HepG2 (cell line): ENCODE results near the gene PHF13. TPM values are rescaled to one million over a fixed set of nuclear protein-coding genes. Genes with fewer than 3 reads are reported as not detected.

Source experiments
- AHR ChIP-seq: IDR thresholded peaks from 2 replicates; pipeline ENCODE4 v1.6.1; 2018; ENCODE audit warnings: missing genetic modification reagents, missing compliant biosample characterization
- DMAP1 ChIP-seq: IDR thresholded peaks from 2 replicates; pipeline ENCODE4 v1.6.1; 2016
- DNMT3B ChIP-seq: conservative IDR thresholded peaks from 2 replicates; pipeline ENCODE4 v1.6.1; 2016; ENCODE audit warnings: missing biosample characterization, control low read depth
- EHMT2 ChIP-seq: fragments of 200-600 bp; sonication (generic); IDR thresholded peaks from 2 replicates; pipeline ENCODE4 v1.7.0; 2017; ENCODE audit warnings: antibody characterized with exemption, low read depth, low read length, borderline replicate concordance
- MXD4 ChIP-seq: IDR thresholded peaks from 2 replicates; pipeline ENCODE4 v1.6.1; 2016; ENCODE audit warnings: mild to moderate bottlenecking, missing biosample characterization, missing genetic modification reagents
- NFKBIZ ChIP-seq: IDR thresholded peaks from 2 replicates; pipeline ENCODE4 v1.6.1; 2018; ENCODE audit warnings: missing genetic modification reagents, missing compliant biosample characterization
- NFYB ChIP-seq: sonication (generic); formaldehyde crosslinking; IDR thresholded peaks from 2 replicates; pipeline ENCODE4 v1.4.0; 2020; ENCODE audit warnings: missing genetic modification reagents
- PHF5A ChIP-seq: IDR thresholded peaks from one replicate; pipeline ENCODE4 v1.6.1; 2018; ENCODE audit warnings: low read depth, missing genetic modification reagents; ENCODE audit not compliant: unreplicated experiment
- RELA ChIP-seq: sonication (generic); formaldehyde crosslinking; IDR thresholded peaks from 2 replicates; pipeline ENCODE4 v1.4.0; 2020; ENCODE audit warnings: missing genetic modification reagents
- SMAD9 ChIP-seq: sonication (generic); formaldehyde crosslinking; IDR thresholded peaks from 2 replicates; pipeline ENCODE4 v1.5.1; 2020; ENCODE audit warnings: mild to moderate bottlenecking, missing genetic modification reagents
- ZFP36 ChIP-seq: fragments of 150-350 bp; IDR thresholded peaks from 2 replicates; pipeline ENCODE4 v1.6.1; 2018; ENCODE audit warnings: borderline replicate concordance, low read length, low read depth; ENCODE audit not compliant: partially characterized antibody
- ZNF143 ChIP-seq: sonication (generic); formaldehyde crosslinking; IDR thresholded peaks from 2 replicates; pipeline ENCODE4 v1.4.0; 2020; ENCODE audit warnings: missing genetic modification reagents
- ZNF615 ChIP-seq: sonication (generic); formaldehyde crosslinking; IDR thresholded peaks from 2 replicates; pipeline ENCODE4 v1.5.0; 2020; ENCODE audit warnings: mild to moderate bottlenecking, missing genetic modification reagents, borderline replicate concordance
- ZNF775 ChIP-seq: sonication (generic); formaldehyde crosslinking; IDR thresholded peaks from 2 replicates; pipeline ENCODE4 v1.4.0; 2020; ENCODE audit warnings: missing genetic modification reagents, mild to moderate bottlenecking, moderate library complexity, borderline replicate concordance
- ZSCAN12 ChIP-seq: sonication (generic); formaldehyde crosslinking; IDR thresholded peaks from 2 replicates; pipeline ENCODE4 v1.9.0; 2021; ENCODE audit warnings: mild to moderate bottlenecking, missing genetic modification reagents
- ZSCAN20 ChIP-seq: sonication (generic); formaldehyde crosslinking; IDR thresholded peaks from 2 replicates; pipeline ENCODE4 v1.4.0; 2020; ENCODE audit warnings: missing genetic modification reagents, mild to moderate bottlenecking, borderline replicate concordance
- polyA plus RNA-seq, 8 experiments: library from polyadenylated mRNA; depleted of rRNA in 3 of 8; stranded (reverse) in 7 of 8; unstranded in 1 of 8; fragments of >200 nt; fragmentation: Illumina TruSeq in 4 of 8; extraction: Trizol in 4 of 8; gene quantifications; 2 replicates each; pipeline versions ENCODE4 v1.2.1 to v1.2.3, GENCODE V29; 2011 to 2016; ENCODE audit warnings: low read depth in 4 of 8, missing spikeins in 1 of 8, mixed read lengths in 1 of 8; ENCODE audit not compliant: insufficient read depth in 1 of 8
- total RNA-seq, 5 experiments: library from RNA; depleted of rRNA; stranded (reverse); fragments of >200 nt; fragmentation: Illumina TruSeq; extraction: Trizol; gene quantifications; 2 replicates each; pipeline ENCODE4 v1.2.3, GENCODE V29; 2016; ENCODE audit warnings: low read depth in 1 of 5
- TF ChIP-seq, protein P1 (sequence below): sonication (generic); formaldehyde crosslinking; conservative IDR thresholded peaks from 2 replicates; pipeline ENCODE4 v1.8.0; 2022; ENCODE audit warnings: missing genetic modification reagents
- TF ChIP-seq, protein P2 (sequence below): sonication (generic); formaldehyde crosslinking; IDR thresholded peaks from 2 replicates; pipeline ENCODE4 v1.8.1; 2023; ENCODE audit warnings: mild to moderate bottlenecking, missing genetic modification reagents
- TF ChIP-seq, protein P3 (sequence below): sonication (generic); formaldehyde crosslinking; IDR thresholded peaks from 2 replicates; pipeline ENCODE4 v1.4.0; 2020; ENCODE audit warnings: missing genetic modification reagents
- TF ChIP-seq, protein P4 (sequence below): IDR thresholded peaks from 2 replicates; pipeline ENCODE4 v1.6.1; 2012; ENCODE audit warnings: low read length, improper control_type of control experiment
- TF ChIP-seq, protein P5 (sequence below): sonication (generic); formaldehyde crosslinking; IDR thresholded peaks from 2 replicates; pipeline ENCODE4 v1.5.0; 2020; ENCODE audit warnings: mild to moderate bottlenecking, missing genetic modification reagents

The PHF13 gene
- total and polyA plus RNA-seq, 2 of the 13 experiments (the other 11 are each of a cell fraction or from before 2014, with no cell fraction given) = 4.7 to 7.4 TPM

DNA sequence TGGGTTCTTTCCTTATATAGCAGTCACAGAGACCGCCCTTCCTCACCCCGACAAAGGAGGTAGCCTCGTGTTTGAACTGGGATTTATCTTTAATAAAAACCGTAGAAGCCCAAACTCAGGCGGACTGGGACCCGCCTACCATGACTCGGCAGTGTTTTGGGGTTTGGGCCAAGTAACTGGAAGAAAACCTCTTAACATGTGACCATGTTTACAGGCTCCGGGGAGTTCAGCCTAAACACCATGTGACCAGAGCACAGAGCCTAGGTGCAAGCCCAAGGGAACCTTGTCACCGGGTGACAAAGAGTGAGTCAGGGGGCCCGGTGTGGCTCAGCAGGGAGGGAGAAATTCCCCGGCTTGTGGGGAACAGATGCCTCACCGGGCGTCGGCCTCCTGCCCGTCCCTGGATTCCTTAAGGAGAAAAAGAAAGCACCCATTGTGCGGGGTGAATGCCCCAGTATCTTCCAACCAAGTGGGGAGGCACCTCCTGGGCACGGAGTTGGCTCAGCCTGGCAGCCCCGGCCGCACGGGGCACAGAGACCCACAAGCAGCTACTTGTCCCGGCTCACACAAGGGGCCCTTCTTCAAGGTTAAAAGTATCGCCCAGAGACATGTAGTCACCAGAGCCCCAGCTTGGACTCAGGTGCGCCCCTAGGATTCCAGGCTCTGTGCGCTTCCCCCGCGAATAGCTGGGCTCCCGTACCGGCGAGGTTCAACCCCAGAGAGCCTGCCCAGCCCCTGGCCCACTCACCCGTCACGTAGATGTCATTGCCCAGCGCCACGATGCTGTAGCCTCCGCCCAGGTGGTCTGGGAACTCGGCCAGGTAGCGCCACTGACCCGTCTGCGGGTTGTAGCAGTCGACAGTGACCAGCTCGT, 12.2 kb upstream of the PHF13 start (continued):
- TF ChIP-seq, protein P1, sequence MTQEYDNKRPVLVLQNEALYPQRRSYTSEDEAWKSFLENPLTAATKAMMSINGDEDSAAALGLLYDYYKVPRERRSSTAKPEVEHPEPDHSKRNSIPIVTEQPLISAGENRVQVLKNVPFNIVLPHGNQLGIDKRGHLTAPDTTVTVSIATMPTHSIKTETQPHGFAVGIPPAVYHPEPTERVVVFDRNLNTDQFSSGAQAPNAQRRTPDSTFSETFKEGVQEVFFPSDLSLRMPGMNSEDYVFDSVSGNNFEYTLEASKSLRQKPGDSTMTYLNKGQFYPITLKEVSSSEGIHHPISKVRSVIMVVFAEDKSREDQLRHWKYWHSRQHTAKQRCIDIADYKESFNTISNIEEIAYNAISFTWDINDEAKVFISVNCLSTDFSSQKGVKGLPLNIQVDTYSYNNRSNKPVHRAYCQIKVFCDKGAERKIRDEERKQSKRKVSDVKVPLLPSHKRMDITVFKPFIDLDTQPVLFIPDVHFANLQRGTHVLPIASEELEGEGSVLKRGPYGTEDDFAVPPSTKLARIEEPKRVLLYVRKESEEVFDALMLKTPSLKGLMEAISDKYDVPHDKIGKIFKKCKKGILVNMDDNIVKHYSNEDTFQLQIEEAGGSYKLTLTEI (CRISPR knock-in tag) = no peak
- TF ChIP-seq SMAD9 (CRISPR knock-in tag) = no peak
- TF ChIP-seq ZNF615 = no peak
- TF ChIP-seq, protein P2, sequence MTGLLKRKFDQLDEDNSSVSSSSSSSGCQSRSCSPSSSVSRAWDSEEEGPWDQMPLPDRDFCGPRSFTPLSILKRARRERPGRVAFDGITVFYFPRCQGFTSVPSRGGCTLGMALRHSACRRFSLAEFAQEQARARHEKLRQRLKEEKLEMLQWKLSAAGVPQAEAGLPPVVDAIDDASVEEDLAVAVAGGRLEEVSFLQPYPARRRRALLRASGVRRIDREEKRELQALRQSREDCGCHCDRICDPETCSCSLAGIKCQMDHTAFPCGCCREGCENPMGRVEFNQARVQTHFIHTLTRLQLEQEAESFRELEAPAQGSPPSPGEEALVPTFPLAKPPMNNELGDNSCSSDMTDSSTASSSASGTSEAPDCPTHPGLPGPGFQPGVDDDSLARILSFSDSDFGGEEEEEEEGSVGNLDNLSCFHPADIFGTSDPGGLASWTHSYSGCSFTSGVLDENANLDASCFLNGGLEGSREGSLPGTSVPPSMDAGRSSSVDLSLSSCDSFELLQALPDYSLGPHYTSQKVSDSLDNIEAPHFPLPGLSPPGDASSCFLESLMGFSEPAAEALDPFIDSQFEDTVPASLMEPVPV (CRISPR knock-in tag) = no peak
- no peak; the same call in 1 of the 2 replicates for TF ChIP-seq DMAP1
- TF ChIP-seq RELA (CRISPR knock-in tag) = no peak
- no peak for TF ChIP-seq ZSCAN20
- no peak for TF ChIP-seq EHMT2
- TF ChIP-seq ZFP36 = no peak
- TF ChIP-seq, protein P3, sequence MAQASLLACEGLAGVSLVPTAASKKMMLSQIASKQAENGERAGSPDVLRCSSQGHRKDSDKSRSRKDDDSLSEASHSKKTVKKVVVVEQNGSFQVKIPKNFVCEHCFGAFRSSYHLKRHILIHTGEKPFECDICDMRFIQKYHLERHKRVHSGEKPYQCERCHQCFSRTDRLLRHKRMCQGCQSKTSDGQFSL (CRISPR knock-in tag) = no peak
- TF ChIP-seq NFKBIZ (CRISPR knock-in tag) = no peak
- no peak for TF ChIP-seq ZSCAN12 (CRISPR knock-in tag)
- TF ChIP-seq NFYB = no peak
- TF ChIP-seq PHF5A (CRISPR knock-in tag) = no peak
- TF ChIP-seq, protein P4, sequence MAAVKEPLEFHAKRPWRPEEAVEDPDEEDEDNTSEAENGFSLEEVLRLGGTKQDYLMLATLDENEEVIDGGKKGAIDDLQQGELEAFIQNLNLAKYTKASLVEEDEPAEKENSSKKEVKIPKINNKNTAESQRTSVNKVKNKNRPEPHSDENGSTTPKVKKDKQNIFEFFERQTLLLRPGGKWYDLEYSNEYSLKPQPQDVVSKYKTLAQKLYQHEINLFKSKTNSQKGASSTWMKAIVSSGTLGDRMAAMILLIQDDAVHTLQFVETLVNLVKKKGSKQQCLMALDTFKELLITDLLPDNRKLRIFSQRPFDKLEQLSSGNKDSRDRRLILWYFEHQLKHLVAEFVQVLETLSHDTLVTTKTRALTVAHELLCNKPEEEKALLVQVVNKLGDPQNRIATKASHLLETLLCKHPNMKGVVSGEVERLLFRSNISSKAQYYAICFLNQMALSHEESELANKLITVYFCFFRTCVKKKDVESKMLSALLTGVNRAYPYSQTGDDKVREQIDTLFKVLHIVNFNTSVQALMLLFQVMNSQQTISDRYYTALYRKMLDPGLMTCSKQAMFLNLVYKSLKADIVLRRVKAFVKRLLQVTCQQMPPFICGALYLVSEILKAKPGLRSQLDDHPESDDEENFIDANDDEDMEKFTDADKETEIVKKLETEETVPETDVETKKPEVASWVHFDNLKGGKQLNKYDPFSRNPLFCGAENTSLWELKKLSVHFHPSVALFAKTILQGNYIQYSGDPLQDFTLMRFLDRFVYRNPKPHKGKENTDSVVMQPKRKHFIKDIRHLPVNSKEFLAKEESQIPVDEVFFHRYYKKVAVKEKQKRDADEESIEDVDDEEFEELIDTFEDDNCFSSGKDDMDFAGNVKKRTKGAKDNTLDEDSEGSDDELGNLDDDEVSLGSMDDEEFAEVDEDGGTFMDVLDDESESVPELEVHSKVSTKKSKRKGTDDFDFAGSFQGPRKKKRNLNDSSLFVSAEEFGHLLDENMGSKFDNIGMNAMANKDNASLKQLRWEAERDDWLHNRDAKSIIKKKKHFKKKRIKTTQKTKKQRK = no peak
- TF ChIP-seq ZNF775 (CRISPR knock-in tag) = no peak
- TF ChIP-seq AHR (CRISPR knock-in tag) = no peak
- TF ChIP-seq, protein P5, sequence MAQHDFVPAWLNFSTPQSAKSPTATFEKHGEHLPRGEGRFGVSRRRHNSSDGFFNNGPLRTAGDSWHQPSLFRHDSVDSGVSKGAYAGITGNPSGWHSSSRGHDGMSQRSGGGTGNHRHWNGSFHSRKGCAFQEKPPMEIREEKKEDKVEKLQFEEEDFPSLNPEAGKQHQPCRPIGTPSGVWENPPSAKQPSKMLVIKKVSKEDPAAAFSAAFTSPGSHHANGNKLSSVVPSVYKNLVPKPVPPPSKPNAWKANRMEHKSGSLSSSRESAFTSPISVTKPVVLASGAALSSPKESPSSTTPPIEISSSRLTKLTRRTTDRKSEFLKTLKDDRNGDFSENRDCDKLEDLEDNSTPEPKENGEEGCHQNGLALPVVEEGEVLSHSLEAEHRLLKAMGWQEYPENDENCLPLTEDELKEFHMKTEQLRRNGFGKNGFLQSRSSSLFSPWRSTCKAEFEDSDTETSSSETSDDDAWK (CRISPR knock-in tag) = no peak
- no peak for TF ChIP-seq MXD4 (CRISPR knock-in tag)
- no peak for TF ChIP-seq DNMT3B (CRISPR knock-in tag)
- no peak for TF ChIP-seq ZNF143 (CRISPR knock-in tag)
